H1 (cell line): Measurements from ENCODE around the gene TSNAXIP1. TPM values are rescaled to one million over a fixed set of nuclear protein-coding genes. Genes with fewer than 3 reads are reported as not detected.

Experiments used
- ASH2L ChIP-seq: fragments of 200-600, 300-600 bp; sonication (generic); IDR thresholded peaks from one replicate; pipeline ENCODE4 v1.7.1; 2017; ENCODE audit warnings: low read length
- BRCA1 ChIP-seq: IDR thresholded peaks from 2 replicates; pipeline ENCODE4 v1.6.1; 2012; ENCODE audit warnings: low read depth, low read length, improper control_type of control experiment
- CBX5 ChIP-seq: fragments of 300-800, 300-1000 bp; sonication (generic); IDR thresholded peaks from 2 replicates; pipeline ENCODE4 v1.7.1; 2016; ENCODE audit warnings: antibody characterized with exemption, low read length, low read depth
- CBX8 ChIP-seq: fragments of 300-800, 300-1000 bp; sonication (generic); IDR thresholded peaks from 2 replicates; pipeline ENCODE4 v1.7.1; 2016; ENCODE audit warnings: low read depth, low read length, borderline replicate concordance
- CTBP2 ChIP-seq: IDR thresholded peaks from 2 replicates; pipeline ENCODE4 v1.7.0; 2011; ENCODE audit warnings: borderline replicate concordance, mild to moderate bottlenecking, moderate library complexity, mixed read lengths, low read length; ENCODE audit not compliant: insufficient read depth, insufficient read length
- EP300 ChIP-seq, 2 experiments: IDR thresholded peaks; 1 replicate in 1 of 2; 2 replicates in 1 of 2; pipeline ENCODE4 v1.6.1; 2011 to 2012; ENCODE audit warnings: low read depth in 2 of 2, low read length in 2 of 2, mild to moderate bottlenecking in 2 of 2, borderline replicate concordance in 1 of 2, inconsistent platforms in 1 of 2, moderate library complexity in 1 of 2
- EZH2 ChIP-seq: fragments of 200-600 bp; sonication (generic); IDR thresholded peaks from 2 replicates; pipeline ENCODE4 v1.7.1; 2012; ENCODE audit warnings: low read depth, mild to moderate bottlenecking, moderate library complexity, low read length, inconsistent platforms; ENCODE audit not compliant: severe bottlenecking
- FOSL1 ChIP-seq: IDR thresholded peaks from 2 replicates; pipeline ENCODE4 v1.6.1; 2011; ENCODE audit warnings: mild to moderate bottlenecking, low read depth, low read length, moderate library complexity; ENCODE audit not compliant: insufficient read depth
- GABPA ChIP-seq: IDR thresholded peaks from 2 replicates; pipeline ENCODE4 v1.6.1; 2011; ENCODE audit warnings: mild to moderate bottlenecking, low read length, moderate library complexity, borderline replicate concordance; ENCODE audit not compliant: insufficient read depth
- GTF2F1 ChIP-seq: IDR thresholded peaks from 2 replicates; pipeline ENCODE4 v1.6.1; 2012; ENCODE audit warnings: low read depth, low read length, improper control_type of control experiment, borderline replicate concordance
- JUN ChIP-seq: IDR thresholded peaks from 2 replicates; pipeline ENCODE4 v1.6.1; 2011; ENCODE audit warnings: low read depth, mild to moderate bottlenecking, improper control_type of control experiment, low read length
- KDM5A ChIP-seq: fragments of 200-600 bp; IDR thresholded peaks from 2 replicates; pipeline ENCODE4 v1.7.1; 2012; ENCODE audit warnings: mild to moderate bottlenecking, low read length, inconsistent platforms, mixed read lengths
- POLR2A ChIP-seq, 2 experiments: IDR thresholded peaks; 1 replicate in 1 of 2; 2 replicates in 1 of 2; pipeline ENCODE4 v1.6.1; 2011; ENCODE audit warnings: low read depth in 2 of 2, low read length in 2 of 2, mild to moderate bottlenecking in 2 of 2; ENCODE audit errors: control extremely low read depth in 1 of 2
- POLR2AphosphoS5 ChIP-seq: IDR thresholded peaks from 2 replicates; pipeline ENCODE4 v1.6.1; 2011; ENCODE audit warnings: low read depth, low read length
- RAD21 ChIP-seq, 2 experiments: IDR thresholded peaks in 1 of 2; conservative IDR thresholded peaks in 1 of 2; 2 replicates each; pipeline ENCODE4 v1.6.1; 2011; ENCODE audit warnings: low read depth in 2 of 2, low read length in 2 of 2, improper control_type of control experiment in 1 of 2, inconsistent platforms in 1 of 2, mild to moderate bottlenecking in 1 of 2, moderate library complexity in 1 of 2
- RFX5 ChIP-seq: IDR thresholded peaks from 2 replicates; pipeline ENCODE4 v1.6.1; 2011; ENCODE audit warnings: low read depth, low read length, improper control_type of control experiment, borderline replicate concordance
- RNF2 ChIP-seq: fragments of 200-900, 300-1000 bp; sonication (generic); IDR thresholded peaks from 2 replicates; pipeline ENCODE4 v1.7.1; 2016; ENCODE audit warnings: borderline replicate concordance, low read depth, mild to moderate bottlenecking, antibody characterized with exemption, low read length; ENCODE audit not compliant: poor library complexity, severe bottlenecking; ENCODE audit errors: missing control alignments
- SIX5 ChIP-seq: IDR thresholded peaks from 2 replicates; pipeline ENCODE4 v1.6.1; 2011; ENCODE audit warnings: mild to moderate bottlenecking, low read depth, low read length
- SP2 ChIP-seq: IDR thresholded peaks from 2 replicates; pipeline ENCODE4 v1.6.1; 2012; ENCODE audit warnings: mild to moderate bottlenecking, low read length, inconsistent platforms
- SP4 ChIP-seq: IDR thresholded peaks from 2 replicates; pipeline ENCODE4 v1.6.1; 2012; ENCODE audit warnings: low read length, inconsistent platforms
- TEAD4 ChIP-seq: IDR thresholded peaks from 2 replicates; pipeline ENCODE4 v1.6.1; 2012; ENCODE audit warnings: low read depth, low read length, inconsistent platforms, mixed read lengths
- YY1 ChIP-seq: IDR thresholded peaks from 2 replicates; pipeline ENCODE4 v1.6.1; 2011; ENCODE audit warnings: low read depth, mild to moderate bottlenecking, low read length
- polyA plus RNA-seq, 7 experiments: library from polyadenylated mRNA; depleted of rRNA in 3 of 7; stranded (reverse) in 5 of 7; unstranded in 2 of 7; fragments of >200 nt in 5 of 7; fragments of 200-250 nt in 2 of 7; gene quantifications; 1 replicate in 5 of 7; 2 replicates in 1 of 7; 4 replicates in 1 of 7; pipeline versions ENCODE4 v1.2.1 to v1.2.3, GENCODE V29; 2011 to 2013; ENCODE audit warnings: missing spikeins in 2 of 7, mixed read lengths in 2 of 7
- total RNA-seq: library from RNA; stranded (reverse); fragmentation: NEBNext Ultra II Directional; extraction: Animal tissue kit (Norgen Biotek cat#: 25700); gene quantifications from 2 replicates; pipeline ENCODE4 v1.2.1, GENCODE V29; 2021
- TF ChIP-seq, protein P1 (sequence below): IDR thresholded peaks from 2 replicates; pipeline ENCODE4 v1.6.1; 2012; ENCODE audit warnings: low read length, inconsistent platforms

Gene TSNAXIP1
- total and polyA plus RNA-seq, 2 of the 8 experiments (the other 6 are each of a cell fraction or from before 2014, with no cell fraction given) = 0.37 to 0.94 TPM

DNA sequence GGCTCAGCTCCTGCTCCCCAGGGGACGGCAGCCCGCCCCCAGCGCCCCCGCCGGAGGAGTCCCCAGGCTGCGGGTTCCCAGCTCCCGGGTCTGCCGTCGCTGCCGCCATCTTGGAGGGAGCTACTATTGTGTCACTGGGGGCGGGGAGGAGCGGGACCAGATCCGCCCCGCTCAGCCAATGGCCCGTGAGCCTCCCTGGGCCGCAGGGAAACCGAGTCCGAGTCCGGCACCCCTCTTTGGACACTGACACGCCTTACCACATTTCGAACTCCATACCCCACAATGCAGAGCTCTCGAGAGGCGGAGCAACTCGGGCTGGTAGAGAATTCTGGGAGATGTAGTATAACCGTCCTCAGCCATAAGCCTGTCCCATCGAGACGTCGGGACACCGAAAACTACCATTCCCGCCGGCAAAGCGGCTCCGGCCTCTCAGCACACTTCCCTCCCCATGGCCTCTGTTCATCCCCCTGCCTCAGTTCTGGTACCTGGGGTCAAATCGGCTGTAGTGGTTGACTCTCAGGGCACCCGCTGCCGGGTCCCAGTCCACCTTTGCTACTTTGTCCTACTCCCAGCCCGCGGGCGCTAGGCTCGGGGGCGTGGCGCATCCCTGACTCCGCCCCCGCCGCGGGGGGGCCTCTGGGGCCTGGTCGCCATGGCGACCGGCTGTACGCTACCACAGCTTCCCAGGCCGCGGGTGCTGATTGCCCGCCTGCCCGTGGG, at the start of gene TSNAXIP1, which contains the start of gene RANBP10 (continued):
- TF ChIP-seq SP4 = peak; percentile 77; the same call in 1 of the 2 replicates
- no peak for TF ChIP-seq EP300 (IDR thresholded peaks at IDR 0.05; ENCODE audit: borderline replicate concordance in 1 of 2, low read depth in 2 of 2, low read length in 2 of 2)
- TF ChIP-seq SP2 = no peak
- no peak for TF ChIP-seq RAD21 (IDR thresholded peaks at IDR 0.05 in 1 of 2, conservative IDR thresholded peaks at IDR 0.05 in 1 of 2; ENCODE audit: low read depth in 2 of 2, low read length in 2 of 2)
- peak; percentile 77 for TF ChIP-seq POLR2AphosphoS5
- peak; percentile 60 to 93 for TF ChIP-seq POLR2A (IDR thresholded peaks at IDR 0.05; ENCODE audit: control extremely low read depth in 1 of 2, low read depth in 2 of 2, low read length in 2 of 2)
- no peak for TF ChIP-seq EZH2
- TF ChIP-seq RNF2 = no peak
- TF ChIP-seq FOSL1 = no peak
- peak; percentile 97 for TF ChIP-seq ASH2L
- TF ChIP-seq CBX8 = no peak
- TF ChIP-seq, protein P1, sequence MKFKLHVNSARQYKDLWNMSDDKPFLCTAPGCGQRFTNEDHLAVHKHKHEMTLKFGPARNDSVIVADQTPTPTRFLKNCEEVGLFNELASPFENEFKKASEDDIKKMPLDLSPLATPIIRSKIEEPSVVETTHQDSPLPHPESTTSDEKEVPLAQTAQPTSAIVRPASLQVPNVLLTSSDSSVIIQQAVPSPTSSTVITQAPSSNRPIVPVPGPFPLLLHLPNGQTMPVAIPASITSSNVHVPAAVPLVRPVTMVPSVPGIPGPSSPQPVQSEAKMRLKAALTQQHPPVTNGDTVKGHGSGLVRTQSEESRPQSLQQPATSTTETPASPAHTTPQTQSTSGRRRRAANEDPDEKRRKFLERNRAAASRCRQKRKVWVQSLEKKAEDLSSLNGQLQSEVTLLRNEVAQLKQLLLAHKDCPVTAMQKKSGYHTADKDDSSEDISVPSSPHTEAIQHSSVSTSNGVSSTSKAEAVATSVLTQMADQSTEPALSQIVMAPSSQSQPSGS = no peak
- TF ChIP-seq RFX5 = no peak
- peak; percentile 3; the same call in 1 of the 2 replicates for TF ChIP-seq TEAD4
- no peak for TF ChIP-seq JUN
- peak; percentile 96 for TF ChIP-seq YY1
- TF ChIP-seq SIX5 = peak; percentile 100
- no peak for TF ChIP-seq BRCA1
- TF ChIP-seq GTF2F1 = no peak
- TF ChIP-seq CTBP2 = no peak
- no peak for TF ChIP-seq CBX5
- TF ChIP-seq GABPA = no peak
- 0 out of 2 replicates have a peak, but pooled peaks have one; percentile 71 for TF ChIP-seq KDM5A
